NOMO-1 treated with dmso at 0.1 percent for 144 hours (cell line): ENCODE results near the gene C1QTNF5.

Source experiments
- DNase-seq: peaks from one replicate; lab custom pipeline; 2025; ENCODE audit not compliant: unreplicated experiment; lab: John Stamatoyannopoulos, UW

The C1QTNF5 gene

GRCh38 chr11:119297938-119298337 lies 42.7 kb downstream of the C1QTNF5 start:
- no peak for DNase-seq

- no peak for DNase-seq
These were observed 45.5 kb downstream of the C1QTNF5 start for GRCh38 chr11:119295178-119295577.

GRCh38 chr11:119293461-119293860 lies 47.2 kb downstream of the C1QTNF5 start:
- DNase-seq, result no peak

- DNase-seq, result no peak
These were observed 49.7 kb downstream of the C1QTNF5 start for GRCh38 chr11:119290894-119291497.
